H1 (cell line): ENCODE results near the gene SLC35B2. TPM values are rescaled to one million over a fixed set of nuclear protein-coding genes. Genes with fewer than 3 reads are reported as not detected.

Experiments used
- CTCF ChIA-PET: fragments of 300-600 bp; sonication (Branson Sonifier 250); formaldehyde crosslinking; loops from one replicate; lab custom pipeline; 2021; ENCODE audit not compliant: partially characterized antibody; lab: Charles Lee
- POLR2A ChIA-PET: fragments of 300-600 bp; sonication (Branson Sonifier 250); formaldehyde crosslinking; loops from one replicate; lab custom pipeline; 2021; ENCODE audit warnings: inconsistent platforms; ENCODE audit not compliant: partially characterized antibody; lab: Charles Lee
- DNase-seq, 2 experiments: peaks; one replicate each; pipeline versions ENCODE4 v3.0.0 to v3.0.0-alpha.2; 2010 to 2022; ENCODE audit warnings: low spot score in 2 of 2, low read depth in 1 of 2, mixed read lengths in 1 of 2
- FAIRE-seq: peaks from 2 replicates; lab custom pipeline; 2011; peaks lifted over from hg19 to GRCh38; lab: Jason Lieb, UNC
- H2AFZ ChIP-seq: 2 replicates; pipeline ENCODE4 v1.8.1; 2012; ENCODE audit warnings: low read length, inconsistent platforms
- H2AK5ac ChIP-seq: 2 replicates; pipeline ENCODE4 v1.6.1; 2013; ENCODE audit warnings: low read depth, low read length
- H2BK120ac ChIP-seq: replicated peaks from 2 replicates; pipeline ENCODE3; 2013; ENCODE audit warnings: low read depth, low read length, inconsistent platforms
- H2BK12ac ChIP-seq: 2 replicates; pipeline ENCODE4 v1.6.1; 2013; ENCODE audit warnings: low read depth, low read length
- H2BK15ac ChIP-seq: 2 replicates; pipeline ENCODE4 v1.6.1; 2013; ENCODE audit warnings: low read length
- H2BK20ac ChIP-seq: 2 replicates; pipeline ENCODE4 v1.6.1; 2013; ENCODE audit warnings: low read length
- H2BK5ac ChIP-seq: 2 replicates; pipeline ENCODE4 v1.6.1; 2013; ENCODE audit warnings: low read depth, low read length
- H3K14ac ChIP-seq: 2 replicates; pipeline ENCODE4 v1.6.1; 2013; ENCODE audit warnings: inconsistent platforms; ENCODE audit not compliant: insufficient read length
- H3K18ac ChIP-seq: 2 replicates; pipeline ENCODE4 v1.6.1; 2013; ENCODE audit warnings: low read length; ENCODE audit errors: extremely low read depth
- H3K23ac ChIP-seq: 2 replicates; pipeline ENCODE4 v1.6.1; 2013; ENCODE audit warnings: inconsistent platforms; ENCODE audit not compliant: insufficient read length
- H3K23me2 ChIP-seq: 2 replicates; pipeline ENCODE4 v1.6.1; 2013; ENCODE audit warnings: low read depth, low read length
- H3K27ac ChIP-seq: 2 replicates; pipeline ENCODE4 v1.6.1; 2011; ENCODE audit warnings: low read depth, low read length, inconsistent platforms
- H3K27me3 ChIP-seq, 4 experiments: replicated peaks in 1 of 4; 1 replicate in 1 of 4; 2 replicates in 3 of 4; pipeline versions ENCODE4 v1.6.1 to v1.8.1; 2011 to 2013; ENCODE audit warnings: low read length in 3 of 4, mild to moderate bottlenecking in 3 of 4, inconsistent platforms in 2 of 4, mixed read lengths in 2 of 4, moderate library complexity in 1 of 4; ENCODE audit not compliant: control insufficient read depth in 3 of 4, insufficient read depth in 3 of 4; ENCODE audit errors: extremely low read depth in 1 of 4
- H3K36me3 ChIP-seq, 4 experiments: 2 replicates each; pipeline versions ENCODE4 v1.6.1 to v1.8.1; 2011 to 2013; ENCODE audit warnings: mild to moderate bottlenecking in 4 of 4, low read length in 3 of 4, moderate library complexity in 2 of 4, control low read depth in 1 of 4, inconsistent platforms in 1 of 4; ENCODE audit not compliant: insufficient read depth in 4 of 4, control insufficient read depth in 2 of 4
- H3K4ac ChIP-seq: replicated peaks from 2 replicates; pipeline ENCODE3; 2013; ENCODE audit warnings: low read length, low read depth, mixed read lengths, inconsistent platforms; ENCODE audit not compliant: insufficient read length
- H3K4me1 ChIP-seq, 4 experiments: replicated peaks in 1 of 4; 1 replicate in 1 of 4; 2 replicates in 3 of 4; pipeline versions ENCODE4 v1.6.1 to v1.8.1; 2011 to 2013; ENCODE audit warnings: low read length in 3 of 4, inconsistent platforms in 2 of 4, mixed read lengths in 1 of 4; ENCODE audit not compliant: insufficient read depth in 4 of 4, control insufficient read depth in 3 of 4
- H3K4me2 ChIP-seq, 2 experiments: 2 replicates each; pipeline versions ENCODE4 v1.6.1 to v1.8.1; 2011 to 2013; ENCODE audit warnings: low read depth in 2 of 2, low read length in 2 of 2, control low read depth in 1 of 2, inconsistent platforms in 1 of 2, mild to moderate bottlenecking in 1 of 2; ENCODE audit not compliant: insufficient read depth in 1 of 2
- H3K4me3 ChIP-seq, 4 experiments: fragments of 200-600, 300-600 bp in 1 of 4; sonication (generic), shearing (Covaris generic), sonication (Bioruptor Twin) in 1 of 4; 2 replicates each; pipeline versions ENCODE4 v1.5.1 to v1.8.1; 2011 to 2016; ENCODE audit warnings: low read length in 4 of 4, low read depth in 3 of 4, control low read depth in 2 of 4, inconsistent platforms in 2 of 4, mild to moderate bottlenecking in 2 of 4, mixed read lengths in 1 of 4, moderate library complexity in 1 of 4; ENCODE audit not compliant: insufficient read depth in 2 of 4; ENCODE audit errors: extremely low read depth in 1 of 4
- H3K56ac ChIP-seq: replicated peaks from 2 replicates; pipeline ENCODE3; 2013; ENCODE audit warnings: low read depth, mild to moderate bottlenecking, mixed read lengths, low read length, inconsistent platforms; ENCODE audit not compliant: insufficient read length
- H3K79me1 ChIP-seq: 2 replicates; pipeline ENCODE4 v1.6.1; 2013; ENCODE audit warnings: low read depth, low read length, control low read depth
- H3K79me2 ChIP-seq, 2 experiments: 2 replicates each; pipeline versions ENCODE4 v1.6.1 to v1.8.1; 2012 to 2013; ENCODE audit warnings: low read length in 2 of 2, mild to moderate bottlenecking in 2 of 2, inconsistent platforms in 1 of 2; ENCODE audit not compliant: insufficient read depth in 2 of 2, control insufficient read depth in 1 of 2
- H3K9ac ChIP-seq, 4 experiments: replicated peaks in 1 of 4; 1 replicate in 1 of 4; 2 replicates in 3 of 4; pipeline versions ENCODE4 v1.6.1 to v1.8.1; 2011 to 2013; ENCODE audit warnings: low read depth in 3 of 4, low read length in 3 of 4, control low read depth in 2 of 4, mild to moderate bottlenecking in 2 of 4, moderate library complexity in 2 of 4, inconsistent platforms in 1 of 4; ENCODE audit errors: extremely low read depth in 1 of 4
- H3K9me3 ChIP-seq, 2 experiments: 2 replicates each; pipeline versions ENCODE4 v1.6.1 to v1.8.1; 2012 to 2013; ENCODE audit warnings: mild to moderate bottlenecking in 2 of 2, moderate library complexity in 2 of 2, control low read depth in 1 of 2, inconsistent platforms in 1 of 2, low read depth in 1 of 2, low read length in 1 of 2, mixed read lengths in 1 of 2; ENCODE audit not compliant: insufficient read depth in 2 of 2
- H4K20me1 ChIP-seq, 2 experiments: replicated peaks in 1 of 2; 2 replicates each; pipeline versions ENCODE3 to v1.8.1; 2011 to 2013; ENCODE audit warnings: inconsistent platforms in 2 of 2, low read length in 2 of 2, mild to moderate bottlenecking in 1 of 2; ENCODE audit not compliant: insufficient read depth in 2 of 2, control insufficient read depth in 1 of 2
- H4K5ac ChIP-seq: 2 replicates; pipeline ENCODE4 v1.6.1; 2013; ENCODE audit warnings: low read length, low read depth, mixed read lengths, inconsistent platforms; ENCODE audit not compliant: insufficient read length
- H4K8ac ChIP-seq: 2 replicates; pipeline ENCODE4 v1.8.0; 2013; ENCODE audit warnings: mild to moderate bottlenecking, moderate library complexity, low read length, inconsistent platforms; ENCODE audit not compliant: insufficient read depth; ENCODE audit errors: extremely low read depth
- H4K91ac ChIP-seq: replicated peaks from 2 replicates; pipeline ENCODE3; 2013; ENCODE audit warnings: low read length, mixed read lengths, inconsistent platforms; ENCODE audit not compliant: insufficient read length
- CEBPB ChIP-seq: IDR thresholded peaks from 2 replicates; pipeline ENCODE4 v1.6.1; 2012; ENCODE audit warnings: low read depth, low read length
- CREB1 ChIP-seq: IDR thresholded peaks from 2 replicates; pipeline ENCODE4 v1.6.1; 2012; ENCODE audit warnings: inconsistent platforms
- TEAD4 ChIP-seq: IDR thresholded peaks from 2 replicates; pipeline ENCODE4 v1.6.1; 2012; ENCODE audit warnings: low read depth, low read length, inconsistent platforms, mixed read lengths
- WGBS, 2 experiments: shearing (Covaris generic) in 1 of 2; methylation state at CpG; one replicate each; pipeline versions ENCODE4 v1.1.6 to v1.1.7; 2013 to 2015; ENCODE audit warnings: low lambda C conversion rate in 2 of 2, mixed read lengths in 2 of 2, inconsistent platforms in 1 of 2, low coverage in 1 of 2, missing lambda C conversion rate in 1 of 2; ENCODE audit not compliant: insufficient replicate concordance in 2 of 2, insufficient coverage in 1 of 2, insufficient read length in 1 of 2; ENCODE audit errors: extremely low coverage in 1 of 2, missing lambda C conversion rate in 1 of 2; 5-methylcytosine and 5-hydroxymethylcytosine counted together
- polyA plus RNA-seq, 7 experiments: library from polyadenylated mRNA; depleted of rRNA in 3 of 7; stranded (reverse) in 5 of 7; unstranded in 2 of 7; fragments of >200 nt in 5 of 7; fragments of 200-250 nt in 2 of 7; gene quantifications; 1 replicate in 5 of 7; 2 replicates in 1 of 7; 4 replicates in 1 of 7; pipeline versions ENCODE4 v1.2.1 to v1.2.3, GENCODE V29; 2011 to 2013; ENCODE audit warnings: missing spikeins in 2 of 7, mixed read lengths in 2 of 7
- total RNA-seq: library from RNA; stranded (reverse); fragmentation: NEBNext Ultra II Directional; extraction: Animal tissue kit (Norgen Biotek cat#: 25700); gene quantifications from 2 replicates; pipeline ENCODE4 v1.2.1, GENCODE V29; 2021
- TF ChIP-seq, protein P1 (sequence below), 3 experiments: IDR thresholded peaks; 1 replicate in 2 of 3; 2 replicates in 1 of 3; pipeline versions ENCODE4 v1.5.1 to v1.6.1; 2011; ENCODE audit warnings: low read length in 3 of 3, mild to moderate bottlenecking in 3 of 3, inconsistent platforms in 2 of 3, low read depth in 1 of 3, moderate library complexity in 1 of 3; ENCODE audit not compliant: insufficient read depth in 1 of 3; ENCODE audit errors: control extremely low read depth in 1 of 3
- TF ChIP-seq, protein P2 (sequence below): IDR thresholded peaks from 2 replicates; pipeline ENCODE4 v1.6.1; 2012; ENCODE audit warnings: low read length, inconsistent platforms

Gene SLC35B2
- total and polyA plus RNA-seq, 2 of the 8 experiments (the other 6 are each of a cell fraction or from before 2014, with no cell fraction given) = 29.5 to 65.0 TPM

DNA sequence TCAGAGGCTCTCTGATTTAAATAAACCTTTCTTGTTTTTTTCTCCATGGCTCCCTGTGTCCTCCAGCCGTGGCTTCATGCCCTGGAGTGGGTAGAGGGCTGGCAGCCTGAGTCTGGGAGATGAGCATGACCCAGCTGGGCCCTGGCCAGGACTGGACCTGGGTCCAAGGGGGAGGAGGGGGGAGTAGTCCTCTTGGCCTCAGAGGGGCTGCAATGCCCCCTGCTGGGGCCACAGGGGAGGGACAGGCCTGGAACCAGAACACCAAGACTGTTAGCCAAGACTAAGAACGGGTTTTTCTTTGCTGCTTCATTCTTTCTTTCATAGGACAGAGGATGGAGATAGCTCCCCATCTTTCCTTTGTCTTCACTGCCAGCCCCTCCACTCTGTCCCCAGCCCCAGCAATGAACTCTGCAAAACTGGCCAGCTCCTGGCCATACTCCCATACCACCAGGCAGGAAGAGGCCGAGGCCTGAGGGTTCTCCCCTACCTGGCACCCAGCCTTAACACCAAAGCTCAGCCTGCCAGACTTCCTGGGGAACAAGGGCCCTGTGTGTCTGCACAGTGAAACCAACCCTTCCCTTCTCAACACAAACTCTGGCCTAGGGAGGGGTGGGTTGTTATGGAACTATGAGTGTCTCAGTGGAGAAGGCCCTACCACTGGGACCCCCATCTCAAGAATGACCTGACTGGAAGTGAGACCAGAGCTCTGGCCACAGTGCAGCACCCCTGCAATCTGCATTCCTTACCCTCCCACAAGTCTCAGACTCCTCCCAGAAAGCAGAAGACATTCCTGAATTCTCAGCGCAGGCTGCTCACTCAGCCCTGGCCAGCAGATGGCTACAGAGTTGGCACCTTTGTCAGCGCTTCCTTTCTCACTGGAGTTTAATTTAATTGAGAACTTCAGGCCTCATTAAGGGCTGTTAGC lies 23.0 kb downstream of the SLC35B2 start:
- Histone ChIP-seq H4K8ac (no peak overlapping the region), H2BK20ac (no peak overlapping the region), H3K4ac (no peak overlapping the region), H3K27ac (peak overlapping the region; percentile 59; the same call in 1 of the 2 replicates), H2BK15ac (no peak overlapping the region), H3K18ac (0 out of 2 replicates have a peak overlapping the region, but pooled peaks have one; percentile 38), H3K9ac (no peak overlapping the region), H3K9me3 (no peaks in the 10 kb centered on the region), H2BK12ac (no peak overlapping the region), H4K91ac (no peak overlapping the region), H4K20me1 (peaks cover 6 to 11% of the 10 kb centered on the region in 2 experiments), H3K4me3 (no peak overlapping the region), H3K23me2 (peaks cover 4% of the 10 kb centered on the region; the same call in 1 of the 2 replicates), H2AFZ (no peak overlapping the region), H2BK120ac (no peak overlapping the region), H3K27me3 (no peaks in the 10 kb centered on the region; a peak in 1 of 7 replicates), H3K79me2 (0 out of 4 replicates have a peak, but pooled peaks cover 0 to under 1% of the 10 kb centered on the region in 2 experiments), H3K4me2 (peak overlapping the region in 1 of 2 experiments; percentile 25; a peak in 1 of 4 replicates), H2BK5ac (0 out of 2 replicates have a peak overlapping the region, but pooled peaks have one; percentile 37), H3K56ac (no peak overlapping the region), H3K4me1 (peaks cover 4 to 15% (median 9%) of the 10 kb centered on the region in 4 experiments; a peak in 6 of 7 replicates), H3K79me1 (peaks cover 5% of the 10 kb centered on the region), H3K14ac (no peak overlapping the region), H2AK5ac (no peak overlapping the region), H3K23ac (no peak overlapping the region), H3K36me3 (peaks cover 29 to 50% (median 46%) of the 10 kb centered on the region in 4 experiments), H4K5ac (no peak overlapping the region)
- CTCF ChIA-PET = interaction anchor here (0.6 to 19.4 kb wide), 45 partner anchors 9 to 1003 kb away, joined by 3 to 287 read pairs (median 6); partner anchors contain the start of genes CAPN11, HSP90AB1, MRPS18A and MYMX
- peak; percentile 80 for FAIRE-seq
- peak in 1 of 2 experiments; percentile 62 for DNase-seq
- POLR2A ChIA-PET = interaction anchor here (0.7 to 21.0 kb wide), 20 partner anchors 10 to 271 kb away, joined by 3 to 581 read pairs (median 5); partner anchors contain the start of genes HSP90AB1, MYMX, SLC29A1 and SLC35B2
- 72% methylated on average over 5 of the region's 5 CpGs; no CpG with 5 or more reads in 1 of the 2 experiments for WGBS, 2 experiments
- TF ChIP-seq, protein P1, sequence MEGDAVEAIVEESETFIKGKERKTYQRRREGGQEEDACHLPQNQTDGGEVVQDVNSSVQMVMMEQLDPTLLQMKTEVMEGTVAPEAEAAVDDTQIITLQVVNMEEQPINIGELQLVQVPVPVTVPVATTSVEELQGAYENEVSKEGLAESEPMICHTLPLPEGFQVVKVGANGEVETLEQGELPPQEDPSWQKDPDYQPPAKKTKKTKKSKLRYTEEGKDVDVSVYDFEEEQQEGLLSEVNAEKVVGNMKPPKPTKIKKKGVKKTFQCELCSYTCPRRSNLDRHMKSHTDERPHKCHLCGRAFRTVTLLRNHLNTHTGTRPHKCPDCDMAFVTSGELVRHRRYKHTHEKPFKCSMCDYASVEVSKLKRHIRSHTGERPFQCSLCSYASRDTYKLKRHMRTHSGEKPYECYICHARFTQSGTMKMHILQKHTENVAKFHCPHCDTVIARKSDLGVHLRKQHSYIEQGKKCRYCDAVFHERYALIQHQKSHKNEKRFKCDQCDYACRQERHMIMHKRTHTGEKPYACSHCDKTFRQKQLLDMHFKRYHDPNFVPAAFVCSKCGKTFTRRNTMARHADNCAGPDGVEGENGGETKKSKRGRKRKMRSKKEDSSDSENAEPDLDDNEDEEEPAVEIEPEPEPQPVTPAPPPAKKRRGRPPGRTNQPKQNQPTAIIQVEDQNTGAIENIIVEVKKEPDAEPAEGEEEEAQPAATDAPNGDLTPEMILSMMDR (IDR thresholded peaks at IDR 0.05; ENCODE audit: control extremely low read depth in 1 of 3, insufficient read depth in 1 of 3, low read depth in 1 of 3, low read length in 3 of 3) = peak in 2 of 3 experiments; percentile 74 to 76; a peak in 3 of 4 replicates
- TF ChIP-seq CEBPB (no peak), CREB1 (peak; percentile 34; the same call in 1 of the 2 replicates), TEAD4 (peak; percentile 89)
- TF ChIP-seq, protein P2, sequence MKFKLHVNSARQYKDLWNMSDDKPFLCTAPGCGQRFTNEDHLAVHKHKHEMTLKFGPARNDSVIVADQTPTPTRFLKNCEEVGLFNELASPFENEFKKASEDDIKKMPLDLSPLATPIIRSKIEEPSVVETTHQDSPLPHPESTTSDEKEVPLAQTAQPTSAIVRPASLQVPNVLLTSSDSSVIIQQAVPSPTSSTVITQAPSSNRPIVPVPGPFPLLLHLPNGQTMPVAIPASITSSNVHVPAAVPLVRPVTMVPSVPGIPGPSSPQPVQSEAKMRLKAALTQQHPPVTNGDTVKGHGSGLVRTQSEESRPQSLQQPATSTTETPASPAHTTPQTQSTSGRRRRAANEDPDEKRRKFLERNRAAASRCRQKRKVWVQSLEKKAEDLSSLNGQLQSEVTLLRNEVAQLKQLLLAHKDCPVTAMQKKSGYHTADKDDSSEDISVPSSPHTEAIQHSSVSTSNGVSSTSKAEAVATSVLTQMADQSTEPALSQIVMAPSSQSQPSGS = 0 out of 2 replicates have a peak, but pooled peaks have one; percentile 29
